H9 (cell line): ENCODE results near the gene SOBP. TPM values are rescaled to one million over a fixed set of nuclear protein-coding genes. Genes with fewer than 3 reads are reported as not detected.

ENCODE experiments used
- DNase-seq: peaks from one replicate; pipeline ENCODE4 v3.0.0-alpha.2; 2017
- H2AFZ ChIP-seq: one replicate; pipeline ENCODE4 v1.6.1; 2013; ENCODE audit warnings: mild to moderate bottlenecking, low read length, control low read depth, moderate library complexity
- H2AK5ac ChIP-seq: 2 replicates; pipeline ENCODE4 v1.6.1; 2013; ENCODE audit warnings: low read length, control low read depth, mixed read lengths; ENCODE audit not compliant: insufficient read length
- H2BK120ac ChIP-seq: one replicate; pipeline ENCODE4 v1.6.1; 2013; ENCODE audit warnings: low read depth, mild to moderate bottlenecking, low read length, control low read depth, inconsistent platforms; ENCODE audit not compliant: poor library complexity, severe bottlenecking
- H2BK12ac ChIP-seq: 2 replicates; pipeline ENCODE4 v1.6.1; 2013; ENCODE audit warnings: low read length, control low read depth, mixed read lengths, low read depth; ENCODE audit not compliant: insufficient read length
- H2BK15ac ChIP-seq: 2 replicates; pipeline ENCODE4 v1.6.1; 2013; ENCODE audit warnings: low read depth, low read length, control low read depth
- H2BK20ac ChIP-seq: one replicate; pipeline ENCODE4 v1.6.1; 2013; ENCODE audit warnings: low read depth, mild to moderate bottlenecking, low read length, control low read depth, inconsistent platforms; ENCODE audit not compliant: poor library complexity, severe bottlenecking
- H2BK5ac ChIP-seq: 2 replicates; pipeline ENCODE4 v1.6.1; 2013; ENCODE audit warnings: low read length, control low read depth, mixed read lengths; ENCODE audit not compliant: insufficient read length
- H3K14ac ChIP-seq: 2 replicates; pipeline ENCODE4 v1.6.1; 2013; ENCODE audit warnings: low read length, control low read depth; ENCODE audit not compliant: insufficient read depth
- H3K18ac ChIP-seq: 2 replicates; pipeline ENCODE4 v1.6.1; 2013; ENCODE audit warnings: low read depth, mild to moderate bottlenecking, mixed read lengths, low read length, control low read depth; ENCODE audit not compliant: insufficient read length
- H3K23ac ChIP-seq: 2 replicates; pipeline ENCODE4 v1.6.1; 2013; ENCODE audit warnings: low read length, control low read depth, mixed read lengths, low read depth; ENCODE audit not compliant: insufficient read length
- H3K23me2 ChIP-seq: 2 replicates; pipeline ENCODE4 v1.6.1; 2013; ENCODE audit warnings: low read depth, mild to moderate bottlenecking, mixed read lengths, low read length, control low read depth; ENCODE audit not compliant: insufficient read length, poor library complexity, severe bottlenecking
- H3K27ac ChIP-seq: 2 replicates; pipeline ENCODE4 v1.5.1; 2013; ENCODE audit warnings: low read length, control low read depth, mixed read lengths, low read depth; ENCODE audit not compliant: insufficient read length
- H3K27me3 ChIP-seq: 2 replicates; pipeline ENCODE4 v1.6.1; 2013; ENCODE audit warnings: low read length, control low read depth, inconsistent platforms; ENCODE audit not compliant: insufficient read depth
- H3K4ac ChIP-seq: 2 replicates; pipeline ENCODE4 v1.6.1; 2013; ENCODE audit warnings: low read depth, mild to moderate bottlenecking, control low read depth, inconsistent platforms, low read length, moderate library complexity
- H3K4me1 ChIP-seq: 2 replicates; pipeline ENCODE4 v1.6.1; 2013; ENCODE audit warnings: low read length, control low read depth, inconsistent platforms; ENCODE audit not compliant: insufficient read depth
- H3K4me2 ChIP-seq: 2 replicates; pipeline ENCODE4 v1.6.1; 2013; ENCODE audit warnings: low read length, control low read depth, mixed read lengths; ENCODE audit not compliant: insufficient read length, insufficient read depth
- H3K56ac ChIP-seq: 2 replicates; pipeline ENCODE4 v1.6.1; 2013; ENCODE audit warnings: low read depth, mild to moderate bottlenecking, mixed read lengths, low read length, control low read depth; ENCODE audit not compliant: insufficient read length
- H3K79me1 ChIP-seq: 2 replicates; pipeline ENCODE4 v1.6.1; 2013; ENCODE audit warnings: low read depth, mild to moderate bottlenecking, moderate library complexity, low read length, control low read depth, inconsistent platforms; ENCODE audit not compliant: insufficient read depth, poor library complexity, severe bottlenecking
- H3K79me2 ChIP-seq: 2 replicates; pipeline ENCODE4 v1.6.1; 2013; ENCODE audit warnings: low read length, control low read depth, inconsistent platforms; ENCODE audit not compliant: insufficient read depth
- H3K9ac ChIP-seq: 2 replicates; pipeline ENCODE4 v1.6.1; 2013; ENCODE audit warnings: low read length, control low read depth, mixed read lengths; ENCODE audit not compliant: insufficient read length; ENCODE audit errors: extremely low read depth
- H3K9me3 ChIP-seq: one replicate; pipeline ENCODE4 v1.6.1; 2013; ENCODE audit warnings: low read depth, low read length, inconsistent platforms; ENCODE audit not compliant: control insufficient read depth
- H3T11ph ChIP-seq: one replicate; pipeline ENCODE4 v1.6.1; 2013; ENCODE audit warnings: mild to moderate bottlenecking, low read length, control low read depth, inconsistent platforms
- H4K20me1 ChIP-seq: one replicate; pipeline ENCODE4 v1.6.1; 2013; ENCODE audit not compliant: control insufficient read depth, insufficient read length, insufficient read depth
- H4K5ac ChIP-seq: 2 replicates; pipeline ENCODE4 v1.6.1; 2013; ENCODE audit warnings: low read depth, mild to moderate bottlenecking, mixed read lengths, low read length, control low read depth; ENCODE audit not compliant: insufficient read length
- H4K8ac ChIP-seq: replicated peaks from 2 replicates; pipeline ENCODE4 v1.6.1; 2013; ENCODE audit warnings: low read length, control low read depth, mixed read lengths, low read depth; ENCODE audit not compliant: insufficient read length
- H4K91ac ChIP-seq: 2 replicates; pipeline ENCODE4 v1.6.1; 2013; ENCODE audit warnings: low read depth, mild to moderate bottlenecking, moderate library complexity, mixed read lengths, low read length, control low read depth; ENCODE audit not compliant: insufficient read length
- H3K27ac Mint-ChIP-seq, 3 experiments: 2 replicates in 2 of 3; 3 replicates in 1 of 3; pipeline ENCODE4 v1.8.0; 2020 to 2021; ENCODE audit warnings: mixed read lengths in 3 of 3, mild to moderate bottlenecking in 1 of 3, moderate library complexity in 1 of 3
- H3K27me3 Mint-ChIP-seq: 2 replicates; pipeline ENCODE4 v1.8.0; 2021; ENCODE audit warnings: low read depth, mild to moderate bottlenecking, moderate library complexity, mixed read lengths
- H3K36me3 Mint-ChIP-seq, 3 experiments: 2 replicates in 2 of 3; 3 replicates in 1 of 3; pipeline ENCODE4 v1.8.0; 2020 to 2021; ENCODE audit warnings: low read depth in 3 of 3, mixed read lengths in 3 of 3; ENCODE audit not compliant: insufficient read depth in 1 of 3
- H3K4me1 Mint-ChIP-seq, 2 experiments: 2 replicates each; pipeline ENCODE4 v1.8.0; 2020; ENCODE audit warnings: mixed read lengths in 2 of 2
- H3K4me3 Mint-ChIP-seq, 2 experiments: 2 replicates in 1 of 2; 3 replicates in 1 of 2; pipeline ENCODE4 v1.8.0; 2020 to 2021; ENCODE audit warnings: mild to moderate bottlenecking in 2 of 2, mixed read lengths in 2 of 2, moderate library complexity in 1 of 2
- H3K9me3 Mint-ChIP-seq, 2 experiments: 2 replicates in 1 of 2; 3 replicates in 1 of 2; pipeline ENCODE4 v1.8.0; 2020; ENCODE audit warnings: mild to moderate bottlenecking in 2 of 2, mixed read lengths in 2 of 2, moderate library complexity in 1 of 2
- WGBS: extraction: QIAGEN DNeasy Blood & Tissue Kit; methylation state at CpG from one replicate; pipeline ENCODE4 v1.1.7; 2013; ENCODE audit warnings: missing lambda C conversion rate, low lambda C conversion rate, mixed read lengths; ENCODE audit not compliant: insufficient read length; ENCODE audit errors: extremely low coverage; 5-methylcytosine and 5-hydroxymethylcytosine counted together
- total RNA-seq: library from RNA; stranded (reverse); gene quantifications from 2 replicates; pipeline ENCODE4 v1.2.1, GENCODE V29; 2021
- TF ChIP-seq, protein P1 (sequence below): fragments of 200-600 bp; sonication (generic); conservative IDR thresholded peaks from 3 replicates; pipeline ENCODE4 v1.8.0; 2021; ENCODE audit warnings: antibody characterized with exemption, mild to moderate bottlenecking

Gene SOBP
- total RNA-seq, 1 experiment from 2014 or later: 4.3 TPM

- H3K9me3 Mint-ChIP-seq: peaks cover 33% of the 10 kb centered on the region in 2 experiments
- Histone ChIP-seq H3K4ac (no peak overlapping the region), H3T11ph (no peak overlapping the region), H3K23me2 (no peaks in the 10 kb centered on the region), H4K91ac (no peak overlapping the region), H4K8ac (no peak overlapping the region), H2BK20ac (no peak overlapping the region), H2AFZ (no peak overlapping the region), H3K23ac (no peak overlapping the region), H3K14ac (no peak overlapping the region), H3K27ac (no peak overlapping the region), H3K9ac (no peak overlapping the region), H2BK12ac (no peak overlapping the region), H3K9me3 (no peaks in the 10 kb centered on the region), H4K5ac (no peak overlapping the region), H3K18ac (no peak overlapping the region), H3K27me3 (no peaks in the 10 kb centered on the region), H3K56ac (no peak overlapping the region), H2AK5ac (no peak overlapping the region), H2BK120ac (no peak overlapping the region), H3K4me2 (no peak overlapping the region), H2BK5ac (no peak overlapping the region), H2BK15ac (no peak overlapping the region), H3K79me1 (no peaks in the 10 kb centered on the region), H3K4me1 (no peaks in the 10 kb centered on the region), H4K20me1 (no peaks in the 10 kb centered on the region), H3K79me2 (no peaks in the 10 kb centered on the region)
- H3K27ac Mint-ChIP-seq: no peak overlapping the region
- H3K4me3 Mint-ChIP-seq: no peak overlapping the region
- TF ChIP-seq, protein P1, sequence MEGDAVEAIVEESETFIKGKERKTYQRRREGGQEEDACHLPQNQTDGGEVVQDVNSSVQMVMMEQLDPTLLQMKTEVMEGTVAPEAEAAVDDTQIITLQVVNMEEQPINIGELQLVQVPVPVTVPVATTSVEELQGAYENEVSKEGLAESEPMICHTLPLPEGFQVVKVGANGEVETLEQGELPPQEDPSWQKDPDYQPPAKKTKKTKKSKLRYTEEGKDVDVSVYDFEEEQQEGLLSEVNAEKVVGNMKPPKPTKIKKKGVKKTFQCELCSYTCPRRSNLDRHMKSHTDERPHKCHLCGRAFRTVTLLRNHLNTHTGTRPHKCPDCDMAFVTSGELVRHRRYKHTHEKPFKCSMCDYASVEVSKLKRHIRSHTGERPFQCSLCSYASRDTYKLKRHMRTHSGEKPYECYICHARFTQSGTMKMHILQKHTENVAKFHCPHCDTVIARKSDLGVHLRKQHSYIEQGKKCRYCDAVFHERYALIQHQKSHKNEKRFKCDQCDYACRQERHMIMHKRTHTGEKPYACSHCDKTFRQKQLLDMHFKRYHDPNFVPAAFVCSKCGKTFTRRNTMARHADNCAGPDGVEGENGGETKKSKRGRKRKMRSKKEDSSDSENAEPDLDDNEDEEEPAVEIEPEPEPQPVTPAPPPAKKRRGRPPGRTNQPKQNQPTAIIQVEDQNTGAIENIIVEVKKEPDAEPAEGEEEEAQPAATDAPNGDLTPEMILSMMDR: no peak
- H3K36me3 Mint-ChIP-seq: peaks cover 48 to 58% (median 56%) of the 10 kb centered on the region in 3 experiments
- no peaks in the 10 kb centered on the region; the same call in 1 of the 2 replicates for H3K27me3 Mint-ChIP-seq
- no peak for DNase-seq
- H3K4me1 Mint-ChIP-seq: peaks cover 7 to 9% of the 10 kb centered on the region in 2 experiments
- no CpG with 5 or more reads among the region's 1 CpG for WGBS
These were observed 41.1 kb upstream of the SOBP start for GRCh38 chr6:107448776-107449175.
